ENCODE data around the gene NAV2. TPM values are rescaled to one million over a fixed set of nuclear protein-coding genes. Genes with fewer than 3 reads are reported as not detected.

NAV2 gene
- total RNA-seq, 2 experiments from 2014 or later, result 2.9 to 4.1 TPM

DNA sequence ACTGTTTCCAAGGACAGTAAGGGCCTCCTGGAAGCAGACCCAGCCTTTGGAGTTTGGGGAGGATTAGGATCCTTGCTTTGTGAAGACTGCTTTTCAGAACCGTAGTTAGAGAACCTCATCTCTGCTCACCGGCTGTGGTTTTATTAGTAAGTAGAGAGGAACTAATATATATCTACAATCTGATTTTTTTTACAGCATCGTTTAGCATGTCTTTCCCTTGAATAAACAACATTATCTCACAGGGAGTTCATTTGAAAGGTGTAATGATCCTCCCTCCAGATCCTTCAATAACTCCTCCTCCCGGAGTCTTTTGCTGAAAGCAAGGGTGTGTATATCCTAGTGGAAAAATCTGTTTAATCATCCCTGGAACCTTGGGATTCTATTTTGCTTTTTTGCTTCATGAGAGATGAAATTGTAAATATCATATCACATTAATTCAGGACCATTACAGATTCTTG lies 314.9 kb downstream of the NAV2 start:
- Mint-ChIP-seq H3K36me3 (no peaks in the 10 kb centered on the region), H3K9me3 (no peaks in the 10 kb centered on the region), H3K4me1 (no peaks in the 10 kb centered on the region), H3K4me3 (no peak overlapping the region), H3K27me3 (peaks cover 12% of the 10 kb centered on the region), H3K27ac (no peak overlapping the region)
- no peak for ATAC-seq (ENCODE audit: low read depth)
- DNase-seq, result no peak
- POLR2A ChIA-PET, result no interaction called here

- POLR2A ChIA-PET, result no interaction called here
- Mint-ChIP-seq H3K9me3 (no peaks in the 10 kb centered on the region), H3K4me3 (no peak overlapping the region), H3K36me3 (no peaks in the 10 kb centered on the region), H3K27ac (no peak overlapping the region), H3K4me1 (no peaks in the 10 kb centered on the region), H3K27me3 (peaks cover 12% of the 10 kb centered on the region)
- no peak for DNase-seq
- no peak for ATAC-seq (ENCODE audit: low read depth)
These were observed 316.6 kb downstream of the NAV2 start for GRCh38 chr11:20029193-20029592.

- H3K27me3 Mint-ChIP-seq, result peaks cover 12% of the 10 kb centered on the region
- no peaks in the 10 kb centered on the region for H3K9me3 Mint-ChIP-seq
- DNase-seq (no peak), ATAC-seq (ENCODE audit: low read depth) (no peak)
- no peaks in the 10 kb centered on the region for H3K36me3 Mint-ChIP-seq
- no peaks in the 10 kb centered on the region for H3K4me1 Mint-ChIP-seq
- no peak overlapping the region for H3K27ac Mint-ChIP-seq
- H3K4me3 Mint-ChIP-seq, result no peak overlapping the region
- POLR2A ChIA-PET, result no interaction called here
These were observed 317.8 kb downstream of the NAV2 start for GRCh38 chr11:20030472-20030871.

DNA sequence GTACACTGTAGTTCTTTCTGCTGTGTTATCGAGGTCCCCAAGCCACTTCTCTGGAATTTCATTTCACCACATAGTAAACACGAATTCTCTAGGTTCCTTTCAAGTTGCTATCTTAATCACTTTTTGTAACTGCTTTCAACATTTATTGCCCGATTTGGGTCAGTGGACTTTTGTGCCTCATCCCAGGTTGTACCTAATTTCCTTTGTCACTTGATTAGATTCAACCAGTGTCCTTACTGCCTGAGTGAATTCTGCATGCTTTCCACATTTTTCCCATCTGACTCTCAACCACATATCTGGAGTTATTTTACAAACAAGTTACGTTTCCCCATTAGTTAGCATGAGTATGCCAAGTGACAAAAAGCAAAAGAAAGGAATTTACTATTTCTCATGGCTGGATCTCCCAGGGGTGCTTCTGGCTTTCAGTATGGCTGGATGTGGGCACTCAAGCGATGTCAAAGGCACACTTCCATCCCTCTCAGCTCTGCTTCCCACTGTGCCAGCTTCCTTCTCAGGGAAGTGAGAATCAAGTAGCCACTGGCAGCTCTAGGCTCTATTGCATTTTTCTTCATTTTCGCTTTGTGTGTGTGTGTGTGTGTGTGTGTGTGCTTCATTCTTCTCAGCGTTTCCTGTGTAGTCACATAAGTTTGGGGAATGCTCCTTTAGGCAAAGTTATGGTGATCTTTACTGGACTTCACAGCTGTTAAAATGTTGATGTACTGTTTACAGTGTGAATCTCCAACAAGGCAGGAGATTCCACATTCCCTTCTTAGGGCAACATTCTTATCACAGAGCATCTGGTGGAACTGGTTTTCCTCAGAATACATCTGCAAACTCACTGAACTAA lies 318.7 kb downstream of the NAV2 start:
- H3K27ac Mint-ChIP-seq, result no peak overlapping the region
- POLR2A ChIA-PET, result no interaction called here
- H3K36me3 Mint-ChIP-seq, result no peaks in the 10 kb centered on the region
- H3K4me3 Mint-ChIP-seq, result no peak overlapping the region
- H3K9me3 Mint-ChIP-seq, result no peaks in the 10 kb centered on the region
- ATAC-seq (ENCODE audit: low read depth) (no peak), DNase-seq (no peak)
- H3K27me3 Mint-ChIP-seq, result peaks cover 12% of the 10 kb centered on the region
- no peaks in the 10 kb centered on the region for H3K4me1 Mint-ChIP-seq

- Mint-ChIP-seq H3K36me3 (no peaks in the 10 kb centered on the region), H3K27me3 (peaks cover 12% of the 10 kb centered on the region), H3K4me1 (no peaks in the 10 kb centered on the region), H3K4me3 (no peak overlapping the region), H3K27ac (no peak overlapping the region), H3K9me3 (no peaks in the 10 kb centered on the region)
- POLR2A ChIA-PET, result no interaction called here
- ATAC-seq (ENCODE audit: low read depth) (no peak), DNase-seq (no peak)
These were observed 319.5 kb downstream of the NAV2 start for GRCh38 chr11:20032127-20032526.

- no peaks in the 10 kb centered on the region for H3K4me1 Mint-ChIP-seq
- ATAC-seq (ENCODE audit: low read depth) (no peak), DNase-seq (no peak)
- peaks cover 14% of the 10 kb centered on the region for H3K27me3 Mint-ChIP-seq
- no peaks in the 10 kb centered on the region for H3K9me3 Mint-ChIP-seq
- no peak overlapping the region for H3K27ac Mint-ChIP-seq
- no peaks in the 10 kb centered on the region for H3K36me3 Mint-ChIP-seq
- POLR2A ChIA-PET, result no interaction called here
- no peak overlapping the region for H3K4me3 Mint-ChIP-seq
These were observed 320.1 kb downstream of the NAV2 start for GRCh38 chr11:20032577-20033260.

DNA sequence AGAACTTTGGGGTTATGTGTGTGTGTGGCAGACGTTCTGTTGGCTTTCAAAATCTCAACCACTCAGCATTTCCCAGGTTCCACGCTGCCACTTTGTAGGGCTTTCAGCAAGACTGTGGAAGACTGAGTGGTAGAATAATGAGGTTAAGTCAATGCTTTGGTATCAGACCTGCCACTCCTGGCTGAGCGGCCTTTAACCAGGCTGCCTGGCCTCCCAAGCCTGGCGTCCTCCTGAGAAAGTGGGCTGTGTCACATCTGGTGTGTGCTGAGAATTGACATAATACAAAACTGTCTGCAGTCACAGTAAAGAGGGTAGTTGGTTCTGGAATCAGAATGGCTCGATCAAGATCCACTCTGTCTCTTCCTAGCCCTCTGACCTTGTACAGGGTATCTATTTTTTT lies 321.2 kb downstream of the NAV2 start:
- ATAC-seq (ENCODE audit: low read depth), result no peak
- Mint-ChIP-seq H3K9me3 (no peaks in the 10 kb centered on the region), H3K27me3 (peaks cover 13% of the 10 kb centered on the region), H3K4me1 (no peaks in the 10 kb centered on the region), H3K27ac (no peak overlapping the region), H3K4me3 (no peak overlapping the region), H3K36me3 (no peaks in the 10 kb centered on the region)
- DNase-seq, result no peak
- POLR2A ChIA-PET, result no interaction called here

DNA sequence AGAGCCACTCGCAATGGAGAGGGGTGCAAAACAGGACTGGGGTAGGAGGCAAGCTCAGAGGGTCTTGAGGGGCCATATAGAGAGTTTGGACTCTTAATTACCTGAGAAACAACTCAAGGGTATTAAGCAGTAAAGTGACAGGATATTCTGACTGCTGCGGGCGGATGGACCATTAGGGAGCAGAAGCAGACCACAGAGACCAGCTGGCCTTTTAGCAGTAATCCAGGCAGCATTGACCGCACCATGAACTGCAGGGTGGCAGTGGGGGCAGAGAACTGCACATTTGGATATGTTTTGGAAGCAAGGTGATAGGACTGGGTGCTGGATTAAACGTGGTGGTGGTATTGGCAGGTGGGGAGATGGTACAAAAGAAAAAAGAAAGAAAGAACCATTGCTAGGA lies 322.3 kb downstream of the NAV2 start:
- H3K27me3 Mint-ChIP-seq, result peaks cover 11% of the 10 kb centered on the region
- POLR2A ChIA-PET, result no interaction called here
- DNase-seq (no peak), ATAC-seq (ENCODE audit: low read depth) (no peak)
- no peak overlapping the region for H3K4me3 Mint-ChIP-seq
- H3K36me3 Mint-ChIP-seq, result no peaks in the 10 kb centered on the region
- H3K27ac Mint-ChIP-seq, result no peak overlapping the region
- H3K9me3 Mint-ChIP-seq, result no peaks in the 10 kb centered on the region
- no peaks in the 10 kb centered on the region for H3K4me1 Mint-ChIP-seq

DNA sequence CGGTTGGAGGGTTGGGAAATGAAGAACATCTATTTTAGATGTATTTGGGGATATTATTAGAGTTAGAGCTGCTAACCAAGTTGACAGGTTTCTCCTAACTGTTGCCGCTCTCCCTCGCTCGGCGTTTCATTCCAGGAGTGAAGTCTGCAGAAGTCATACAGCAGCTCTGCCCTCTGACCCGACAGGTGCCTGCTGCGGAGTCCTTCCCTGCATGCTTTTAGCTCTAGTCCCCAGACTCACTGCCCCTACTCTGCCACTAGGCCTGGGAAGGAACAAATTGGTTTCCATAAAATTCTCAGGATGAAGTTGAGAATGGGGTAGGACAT lies 322.7 kb downstream of the NAV2 start:
- POLR2A ChIA-PET, result no interaction called here
- H3K9me3 Mint-ChIP-seq, result no peaks in the 10 kb centered on the region
- DNase-seq (no peak), ATAC-seq (ENCODE audit: low read depth) (no peak)
- no peaks in the 10 kb centered on the region for H3K4me1 Mint-ChIP-seq
- peaks cover 11% of the 10 kb centered on the region for H3K27me3 Mint-ChIP-seq
- H3K4me3 Mint-ChIP-seq, result no peak overlapping the region
- H3K27ac Mint-ChIP-seq, result no peak overlapping the region
- H3K36me3 Mint-ChIP-seq, result no peaks in the 10 kb centered on the region

- Mint-ChIP-seq H3K9me3 (no peaks in the 10 kb centered on the region), H3K27me3 (peaks cover 8% of the 10 kb centered on the region), H3K36me3 (no peaks in the 10 kb centered on the region), H3K27ac (no peak overlapping the region), H3K4me1 (no peaks in the 10 kb centered on the region), H3K4me3 (no peak overlapping the region)
- DNase-seq, result no peak
- ATAC-seq (ENCODE audit: low read depth), result no peak
- POLR2A ChIA-PET, result no interaction called here
These were observed 323.3 kb downstream of the NAV2 start for GRCh38 chr11:20035701-20036601.

GRCh38 chr11:20036626-20037335 lies 324.1 kb downstream of the NAV2 start:
- peaks cover 2% of the 10 kb centered on the region for H3K27me3 Mint-ChIP-seq
- H3K4me1 Mint-ChIP-seq, result no peaks in the 10 kb centered on the region
- no peak for DNase-seq
- H3K27ac Mint-ChIP-seq, result no peak overlapping the region
- ATAC-seq (ENCODE audit: low read depth), result no peak
- POLR2A ChIA-PET, result no interaction called here
- no peaks in the 10 kb centered on the region for H3K9me3 Mint-ChIP-seq
- H3K36me3 Mint-ChIP-seq, result no peaks in the 10 kb centered on the region
- no peak overlapping the region for H3K4me3 Mint-ChIP-seq

DNA sequence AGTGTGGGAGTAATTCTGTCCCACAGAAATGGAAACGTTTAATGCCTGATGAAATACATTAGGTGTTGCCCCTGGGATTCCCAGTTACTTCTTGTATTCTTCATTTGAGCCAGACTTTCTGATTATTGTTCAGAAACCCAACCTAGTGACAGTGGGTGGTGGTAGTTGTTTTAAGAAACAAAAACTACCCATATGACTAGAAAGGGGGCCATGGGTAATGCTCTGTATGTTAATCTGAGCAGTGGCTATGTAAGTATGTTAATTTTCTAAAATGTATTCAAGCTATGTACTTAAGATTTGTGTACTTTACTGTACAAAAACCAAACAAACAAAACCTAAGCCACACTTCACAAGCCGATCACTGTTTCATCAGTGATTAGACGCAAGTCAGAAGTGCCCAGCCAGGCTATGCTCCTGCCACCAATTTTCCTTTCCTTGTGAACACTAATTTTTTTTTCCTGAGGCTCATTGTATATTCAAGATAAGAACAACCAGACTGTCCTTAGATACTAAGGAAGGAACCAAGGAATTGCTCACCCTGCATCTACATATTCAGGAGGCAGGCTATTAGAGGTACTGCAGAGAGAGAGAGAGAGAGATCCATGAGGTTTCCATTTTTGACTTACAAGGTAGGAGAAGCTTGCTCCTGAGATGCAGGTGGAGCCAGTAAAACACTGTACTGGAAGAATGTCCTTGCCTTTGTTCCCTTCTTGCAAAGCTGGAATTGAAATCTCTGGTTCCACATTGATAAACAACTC lies 324.9 kb downstream of the NAV2 start:
- ATAC-seq (ENCODE audit: low read depth) (no peak), DNase-seq (no peak)
- Mint-ChIP-seq H3K9me3 (no peaks in the 10 kb centered on the region), H3K36me3 (no peaks in the 10 kb centered on the region), H3K4me3 (no peak overlapping the region), H3K4me1 (no peaks in the 10 kb centered on the region), H3K27me3 (peaks cover 5% of the 10 kb centered on the region), H3K27ac (no peak overlapping the region)
- POLR2A ChIA-PET, result no interaction called here

- Mint-ChIP-seq H3K27ac (no peak overlapping the region), H3K36me3 (no peaks in the 10 kb centered on the region), H3K4me3 (no peak overlapping the region), H3K9me3 (no peaks in the 10 kb centered on the region), H3K4me1 (no peaks in the 10 kb centered on the region), H3K27me3 (peaks cover 7% of the 10 kb centered on the region)
- ATAC-seq (ENCODE audit: low read depth) (no peak), DNase-seq (no peak)
- POLR2A ChIA-PET, result no interaction called here
These were observed 325.8 kb downstream of the NAV2 start for GRCh38 chr11:20038412-20038811.
